Measurements from ENCODE around the gene PKP3.
"Not testable (repeated sequence)": the region's sequence is repeated elsewhere in the genome, so short reads cannot be mapped to it uniquely, and the experiment has no call there.

PKP3 gene

DNA sequence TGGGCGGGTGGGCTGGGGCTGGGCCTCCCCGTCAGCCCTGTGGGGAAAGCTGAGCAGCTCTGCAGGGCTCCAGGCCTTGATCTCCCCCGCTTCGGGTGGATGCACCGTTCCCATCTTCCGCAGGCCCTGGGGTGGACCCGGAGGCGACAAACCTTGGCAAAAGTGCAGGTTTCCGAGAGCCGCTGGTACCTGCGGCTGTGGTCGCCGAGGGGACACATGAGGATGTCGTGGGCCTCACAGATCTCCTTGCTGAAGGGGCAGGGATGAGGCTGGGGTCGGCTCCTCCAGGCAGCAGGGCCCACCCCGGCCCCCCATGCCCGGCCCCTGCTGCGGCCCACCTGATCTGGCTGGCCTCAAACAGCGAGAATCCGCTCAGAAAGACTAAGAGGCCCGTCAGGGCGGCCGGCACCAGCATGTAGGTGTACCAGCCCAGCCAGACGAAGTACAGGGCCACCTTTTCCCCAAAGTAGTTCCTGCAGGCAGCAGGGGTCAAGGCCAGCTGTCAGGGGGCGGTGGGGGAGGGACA, 36.0 kb downstream of the PKP3 start:
- no peak for DNase-seq (ENCODE audit: low read depth in 2 of 2)

DNA sequence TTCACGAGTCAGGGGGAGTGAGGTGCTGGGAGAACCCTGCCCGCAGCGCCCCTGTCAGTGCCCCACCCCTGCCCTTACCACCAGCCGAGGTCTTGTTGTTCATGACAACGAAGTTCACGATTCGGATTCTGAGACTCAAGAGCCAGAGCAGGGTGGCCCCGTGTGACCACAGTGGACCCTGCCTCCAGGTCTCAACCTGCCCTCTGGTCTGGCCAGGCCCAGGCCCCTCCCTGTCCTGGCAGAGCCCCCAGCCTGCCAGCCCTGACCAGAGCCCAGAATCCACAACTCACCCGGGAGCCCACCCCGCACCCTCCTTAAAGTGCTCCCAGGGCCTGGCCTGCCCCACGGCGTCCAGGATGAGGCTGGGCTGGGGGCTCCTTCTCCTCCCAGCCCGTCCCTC, 37.9 kb downstream of the PKP3 start:
- no peak for DNase-seq (ENCODE audit: low read depth in 2 of 2)

DNA sequence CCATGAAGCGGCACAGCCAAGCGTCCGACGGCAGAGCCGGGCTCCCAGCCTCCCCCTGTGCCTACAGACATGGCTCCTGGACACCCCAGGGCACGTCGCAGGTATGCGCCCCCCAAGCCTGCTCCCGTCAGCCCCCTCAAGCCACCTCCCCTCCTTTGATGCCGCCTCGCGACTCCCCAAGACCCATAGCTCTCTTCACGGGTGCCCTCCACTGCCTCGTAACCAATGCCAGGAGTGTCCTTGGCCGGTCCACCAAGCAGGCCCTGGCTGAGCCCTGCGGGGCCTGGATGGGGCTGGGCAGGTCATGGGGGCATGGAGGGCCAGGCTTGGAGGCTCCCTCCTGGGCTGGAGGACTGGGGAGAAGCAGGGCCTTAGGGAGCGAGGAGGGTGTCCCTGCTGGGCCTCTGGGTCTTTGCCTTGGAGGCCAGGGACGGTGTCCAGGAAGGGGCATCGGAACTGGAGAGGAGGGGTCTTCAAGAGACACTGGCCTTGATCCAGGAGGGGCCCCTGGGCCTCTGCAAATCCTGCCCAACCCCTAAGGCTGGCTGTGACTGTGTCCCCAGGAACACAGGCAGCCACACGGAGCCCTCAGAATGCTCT, 38.6 kb downstream of the PKP3 start:
- no peak for DNase-seq (ENCODE audit: low read depth in 2 of 2)

DNA sequence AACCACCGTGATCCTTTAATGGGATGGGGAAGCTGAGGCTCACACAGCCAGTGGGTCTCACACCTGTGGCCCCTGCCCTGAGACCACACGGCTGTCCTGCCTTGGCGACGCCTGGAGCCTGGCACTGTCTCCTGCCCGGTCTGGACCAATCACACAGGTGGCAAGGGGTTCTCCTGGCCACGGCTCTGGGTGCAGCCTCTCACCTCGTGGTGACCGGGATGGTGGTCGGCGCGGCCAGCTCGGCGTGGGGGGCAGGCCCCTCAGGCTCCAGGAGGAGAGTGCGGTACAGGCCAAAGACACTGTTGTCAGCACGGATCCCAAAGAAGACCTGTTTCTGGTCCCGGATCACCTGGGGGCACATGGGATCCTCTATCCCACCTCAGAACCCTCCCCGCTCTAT, 39.1 kb downstream of the PKP3 start:
- DNase-seq (ENCODE audit: low read depth in 2 of 2): no peak

DNA sequence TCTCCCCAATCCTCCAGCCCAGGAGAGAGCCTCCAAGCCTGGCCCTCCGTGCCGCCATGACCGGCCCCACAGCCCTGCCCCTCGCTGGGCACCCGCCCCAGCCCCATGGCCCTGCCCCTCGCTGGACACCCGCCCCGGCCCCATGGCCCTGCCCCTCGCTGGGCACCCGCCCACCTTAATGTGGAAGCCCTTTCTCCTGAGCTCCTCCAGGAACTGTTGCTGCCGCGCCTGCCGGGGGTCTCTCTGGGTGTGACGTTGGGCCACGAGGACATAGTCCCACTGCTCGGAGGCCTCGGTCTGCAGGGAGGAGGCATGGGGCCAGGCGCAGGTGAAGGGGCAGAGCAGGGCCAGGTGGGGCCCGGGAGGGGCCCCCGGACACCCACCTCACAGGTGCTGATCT, 39.6 kb downstream of the PKP3 start:
- no peak for DNase-seq (ENCODE audit: low read depth in 2 of 2)

DNA sequence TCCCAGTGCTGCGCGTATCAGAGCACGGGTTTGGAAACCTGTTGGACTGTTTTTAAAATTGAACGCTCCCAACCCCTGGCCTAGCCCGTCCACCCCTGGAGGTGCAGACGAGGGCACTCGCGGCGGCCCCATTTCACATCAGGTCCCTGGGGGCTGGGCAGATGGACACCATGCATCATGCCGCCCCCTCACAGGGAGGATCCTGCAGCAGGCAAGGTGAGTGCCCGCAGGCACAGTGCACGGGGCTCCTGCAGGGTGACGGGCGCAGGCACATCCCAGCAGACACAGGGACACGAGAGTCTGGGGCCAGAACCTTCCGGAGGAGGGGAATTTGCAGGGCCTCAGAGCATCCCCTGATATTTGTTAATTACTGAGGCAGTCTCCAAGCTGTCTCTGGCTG, 40.5 kb downstream of the PKP3 start:
- DNase-seq (ENCODE audit: low read depth in 2 of 2): no peak

DNA sequence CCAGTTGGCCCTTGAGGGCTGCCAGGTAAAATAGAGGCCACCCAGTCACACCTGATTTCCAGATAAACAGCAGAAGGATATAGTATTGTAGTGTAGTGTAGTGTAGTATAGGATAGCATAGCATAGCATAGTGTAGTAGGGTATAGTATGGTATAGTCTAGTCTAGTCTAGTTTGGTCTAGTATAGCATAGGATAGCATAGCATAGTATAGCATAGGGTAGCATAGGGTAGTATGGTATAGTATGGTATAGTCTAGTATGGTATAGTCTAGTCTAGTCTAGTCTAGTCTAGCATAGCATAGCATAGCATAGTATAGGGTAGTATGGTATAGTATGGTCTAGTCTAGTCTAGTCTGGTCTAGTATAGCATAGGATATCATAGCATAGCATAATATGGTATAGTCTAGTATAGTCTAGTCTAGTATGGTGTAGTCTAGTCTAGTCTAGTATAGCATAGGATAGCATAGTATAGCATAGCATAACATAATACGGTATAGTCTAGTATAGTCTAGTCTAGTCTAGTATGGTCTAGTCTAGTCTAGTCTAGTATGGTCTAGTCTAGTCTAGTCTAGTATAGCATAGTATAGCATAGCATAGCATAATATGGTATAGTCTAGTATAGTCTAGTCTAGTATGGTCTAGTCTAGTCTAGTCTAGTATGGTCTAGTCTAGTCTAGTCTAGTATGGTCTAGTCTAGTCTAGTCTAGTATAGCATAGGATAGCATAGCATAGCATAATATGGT, 41.2 kb downstream of the PKP3 start:
- not testable (repeated sequence) for DNase-seq (ENCODE audit: low read depth in 2 of 2)

DNA sequence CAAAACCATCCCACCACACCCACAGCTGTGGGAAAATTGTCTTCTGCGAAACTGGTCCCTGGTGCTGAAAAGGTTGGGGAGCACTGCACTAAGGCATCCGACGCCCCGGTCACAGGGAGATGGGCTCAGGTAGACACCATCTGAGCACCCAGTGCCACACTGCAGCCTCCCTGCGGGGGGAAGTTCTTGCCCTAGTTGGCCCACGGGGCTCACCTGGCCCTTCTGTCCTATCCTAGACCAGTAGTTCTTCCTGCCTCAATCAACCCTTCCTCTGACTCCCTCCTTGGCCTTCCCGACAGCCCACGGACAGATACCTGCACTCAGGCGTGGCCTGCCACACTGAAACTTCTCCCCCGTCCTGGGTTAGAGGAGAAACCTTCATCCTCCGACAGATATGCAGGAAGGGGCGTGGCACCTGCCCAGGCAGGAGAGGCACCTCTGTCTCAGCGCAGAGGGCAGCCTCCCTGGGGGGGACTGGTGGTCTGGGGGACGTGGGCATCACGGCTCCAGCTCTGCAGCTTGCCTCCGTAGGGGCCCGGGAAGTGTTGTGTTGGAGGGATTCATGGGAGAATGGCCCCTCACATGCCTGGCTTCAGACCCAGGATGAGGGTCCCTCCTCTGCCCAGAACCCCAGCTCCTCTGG, 43.3 kb downstream of the PKP3 start:
- DNase-seq (ENCODE audit: low read depth in 2 of 2): no peak

DNA sequence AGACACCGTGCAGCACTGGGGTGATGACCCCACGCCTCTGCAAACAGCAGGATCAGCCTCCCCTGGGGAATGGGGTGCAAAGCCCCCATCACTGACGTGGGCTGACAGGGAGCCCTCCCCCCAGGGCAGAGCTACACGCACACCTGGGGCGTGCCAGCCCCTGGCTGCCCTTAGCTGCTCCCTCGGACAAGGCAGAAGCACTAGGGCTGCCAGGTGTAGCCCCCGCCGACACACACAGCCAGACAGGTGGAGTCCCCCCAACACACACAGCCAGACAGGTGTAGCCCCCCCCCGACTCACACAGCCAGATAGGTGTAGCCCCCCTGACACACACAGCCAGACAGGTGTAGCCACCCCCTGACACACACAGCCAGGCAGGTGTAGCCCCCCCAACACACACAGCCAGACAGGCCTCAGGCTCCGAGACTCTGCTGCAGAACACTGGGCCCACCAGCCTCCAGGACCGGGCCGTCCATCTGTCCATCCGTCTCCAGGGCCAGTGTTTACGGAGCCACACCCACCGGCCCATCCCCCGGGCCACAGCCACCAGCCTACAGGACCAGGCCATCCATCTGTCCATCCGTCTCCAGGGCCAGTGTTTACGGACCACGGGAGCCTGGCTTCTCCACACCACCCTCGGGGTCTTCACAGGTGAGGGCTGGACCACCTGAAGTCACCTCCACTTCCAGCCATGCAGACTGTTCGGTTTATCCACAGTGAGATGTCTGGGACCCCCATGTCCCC, 44.3 kb downstream of the PKP3 start:
- DNase-seq (ENCODE audit: low read depth in 2 of 2): no peak

DNA sequence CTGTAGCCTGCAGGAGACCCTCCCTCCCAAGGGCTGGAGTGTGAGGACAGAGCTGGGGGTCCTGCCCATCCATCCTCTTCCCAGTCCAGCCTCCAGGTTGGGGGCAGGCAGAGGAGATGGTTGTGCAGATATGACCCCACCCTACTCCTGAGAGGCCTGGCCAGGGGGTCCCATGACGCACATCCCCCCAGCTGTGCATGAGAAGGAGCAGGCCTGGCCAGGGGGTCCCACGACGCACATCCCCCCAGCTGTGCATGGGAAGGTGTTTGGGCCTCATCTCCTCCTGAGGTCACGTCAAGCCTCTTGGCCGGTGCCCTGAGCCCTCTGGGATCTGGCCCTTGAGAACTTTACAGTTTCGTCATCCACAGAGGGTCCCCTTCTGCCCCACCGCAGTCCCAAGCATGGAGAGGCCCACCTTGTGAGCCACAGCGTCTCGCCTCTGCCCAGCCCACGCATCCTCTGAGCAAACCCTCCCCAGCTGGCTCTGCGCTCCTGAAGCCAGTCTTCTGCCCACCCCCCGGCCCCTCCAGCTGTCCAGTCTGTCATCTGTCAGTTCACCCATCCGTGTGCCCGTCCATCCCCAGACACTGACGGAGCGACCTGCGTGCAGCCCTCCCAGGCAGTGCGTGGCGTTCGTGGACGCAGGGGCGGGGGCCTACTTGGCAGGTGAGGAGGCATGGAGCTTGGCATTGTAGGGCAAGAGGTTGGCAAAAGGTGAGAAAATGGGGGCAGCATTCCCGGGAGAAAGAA, 45.5 kb downstream of the PKP3 start:
- no peak for DNase-seq (ENCODE audit: low read depth in 2 of 2)

DNA sequence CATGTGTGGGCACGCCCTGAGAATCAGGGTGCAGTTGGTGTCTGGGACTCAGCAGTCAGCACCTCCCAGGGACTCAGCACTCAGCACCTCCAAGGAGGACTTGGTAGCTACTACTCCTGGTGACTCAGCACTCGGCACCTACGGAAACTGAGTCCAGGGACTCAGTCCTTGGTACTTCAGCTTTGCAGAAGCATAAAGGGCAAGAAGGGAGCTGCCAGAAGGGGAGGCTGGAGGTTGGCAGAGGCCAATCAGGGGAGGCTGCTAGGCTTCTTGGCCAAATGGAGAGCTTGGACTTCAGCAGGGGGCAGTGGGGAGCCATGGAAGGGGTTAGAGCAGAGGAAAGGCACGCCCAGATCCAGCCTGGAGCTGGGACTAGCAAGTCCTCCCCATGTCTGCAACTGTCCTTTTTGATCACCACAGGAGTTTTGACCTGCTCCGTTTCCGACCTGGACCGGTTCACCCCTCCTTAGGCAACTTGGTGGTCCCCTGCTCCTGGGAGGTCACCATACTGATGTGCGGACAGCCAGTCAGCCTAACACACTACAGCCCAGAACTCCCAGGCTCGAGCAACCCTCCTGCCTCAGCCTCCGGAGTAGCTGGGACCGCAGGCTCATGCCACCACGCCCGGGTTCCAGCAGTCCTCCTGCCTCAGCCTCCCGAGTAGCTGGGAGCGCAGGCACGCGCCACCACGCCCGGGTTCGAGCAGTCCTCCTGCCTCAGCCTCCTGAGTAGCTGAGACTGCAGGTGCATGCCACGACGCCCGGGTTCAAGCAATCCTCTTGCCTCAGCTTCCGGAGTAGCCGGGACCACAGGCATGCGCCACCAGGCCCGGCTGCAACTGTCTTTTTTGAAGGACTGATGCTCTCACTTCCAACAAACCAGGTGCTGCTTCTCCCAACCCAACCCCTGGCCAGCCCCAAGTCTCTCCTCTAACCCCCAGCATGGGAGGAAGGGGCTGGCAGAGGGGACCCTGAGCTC, 46.3 kb downstream of the PKP3 start:
- no peak for DNase-seq (ENCODE audit: low read depth in 2 of 2)

DNA sequence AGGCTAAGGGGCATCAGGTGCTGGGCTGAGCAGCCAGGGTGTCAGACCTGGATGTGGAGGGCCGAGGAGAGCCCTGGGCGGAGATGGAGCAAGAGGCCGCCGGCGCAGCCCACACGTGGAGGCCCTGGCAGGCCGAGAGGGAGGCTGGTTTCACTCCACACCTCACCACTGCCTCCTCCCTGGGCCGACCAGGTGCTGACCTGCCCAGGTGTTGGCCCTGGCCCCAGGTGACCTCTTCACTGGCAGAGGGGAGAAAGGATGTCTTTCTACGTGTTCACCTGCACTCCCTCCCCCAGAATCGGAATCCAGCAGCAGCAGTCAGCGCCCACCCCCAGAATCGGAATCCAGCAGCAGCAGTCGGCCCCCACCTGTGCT, 47.0 kb downstream of the PKP3 start:
- no peak for DNase-seq (ENCODE audit: low read depth in 2 of 2)

DNA sequence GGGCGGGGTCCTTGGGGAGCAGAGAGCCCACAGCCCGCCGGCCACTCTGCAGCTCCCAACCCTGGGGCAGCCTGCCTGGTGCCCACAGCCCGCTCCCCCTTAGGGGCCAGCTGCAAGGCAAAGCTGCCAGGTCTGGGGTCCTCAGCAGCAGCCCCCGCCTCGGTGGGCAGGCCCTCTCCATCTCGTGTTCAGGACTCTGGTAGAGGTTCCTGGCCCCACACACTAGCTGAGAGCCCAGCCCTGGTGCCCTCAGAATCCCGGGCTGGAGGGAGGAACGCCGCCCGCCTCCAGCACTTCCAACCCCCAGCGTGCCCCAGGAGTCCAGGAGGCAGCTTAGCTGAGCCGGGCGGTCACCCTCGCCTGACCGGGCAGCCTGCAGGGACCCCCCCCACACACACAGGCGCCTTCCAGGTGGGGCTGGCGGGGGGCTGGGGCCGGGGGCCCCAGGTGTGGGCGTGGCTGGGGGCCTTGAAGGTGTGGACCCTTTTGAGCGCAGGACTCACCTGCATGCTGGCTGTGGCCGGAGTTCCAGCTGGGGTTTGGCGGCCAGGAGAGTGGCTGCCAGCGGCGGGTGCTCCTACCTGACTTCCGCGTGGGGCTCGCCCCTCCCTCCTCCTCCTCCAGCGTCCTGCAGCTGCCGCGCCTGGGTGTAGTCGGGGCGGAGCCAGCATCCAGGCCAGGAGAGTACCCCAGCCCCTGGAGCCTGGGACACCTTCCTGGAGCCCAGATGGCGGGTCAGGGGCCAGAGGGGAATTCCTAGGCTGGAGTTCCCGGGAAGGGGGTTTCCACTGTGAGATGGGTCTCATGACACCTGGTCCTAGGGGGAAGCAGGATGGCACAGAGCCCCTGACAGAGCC, 47.6 kb downstream of the PKP3 start, which contains the start of gene ANO9:
Gene ANO9, minus strand, starts transcription at position 594 of the 857 bp plus-strand sequence. Its CDS starts 85 bp downstream, at position 509.
- peak; percentile 41 to 59 for DNase-seq (ENCODE audit: low read depth in 2 of 2)

DNA sequence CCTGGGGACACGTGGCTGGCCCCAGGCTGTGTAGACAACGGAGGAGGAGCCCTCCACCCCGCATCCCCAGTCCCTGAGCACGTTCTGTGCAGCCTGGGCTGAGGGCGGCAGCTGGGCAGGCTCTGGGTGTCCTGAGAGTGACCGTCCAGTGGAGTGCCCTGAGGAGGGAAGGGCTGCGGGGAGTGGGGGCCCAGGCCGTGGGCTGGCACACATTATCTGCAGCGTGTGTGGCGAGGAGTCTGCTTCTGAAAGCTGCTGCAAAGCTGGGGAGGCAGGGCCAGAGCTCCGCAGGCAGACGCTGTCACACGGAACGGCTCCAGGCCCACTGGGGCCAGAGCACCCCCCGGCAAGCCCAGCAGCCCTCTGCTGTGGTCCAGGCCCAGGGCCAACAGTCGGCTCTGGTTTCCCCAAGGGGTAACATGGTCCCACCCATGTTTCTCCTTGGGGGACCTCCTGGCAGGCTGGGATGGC, 48.6 kb downstream of the PKP3 start:
- DNase-seq (ENCODE audit: low read depth in 2 of 2): no peak

DNA sequence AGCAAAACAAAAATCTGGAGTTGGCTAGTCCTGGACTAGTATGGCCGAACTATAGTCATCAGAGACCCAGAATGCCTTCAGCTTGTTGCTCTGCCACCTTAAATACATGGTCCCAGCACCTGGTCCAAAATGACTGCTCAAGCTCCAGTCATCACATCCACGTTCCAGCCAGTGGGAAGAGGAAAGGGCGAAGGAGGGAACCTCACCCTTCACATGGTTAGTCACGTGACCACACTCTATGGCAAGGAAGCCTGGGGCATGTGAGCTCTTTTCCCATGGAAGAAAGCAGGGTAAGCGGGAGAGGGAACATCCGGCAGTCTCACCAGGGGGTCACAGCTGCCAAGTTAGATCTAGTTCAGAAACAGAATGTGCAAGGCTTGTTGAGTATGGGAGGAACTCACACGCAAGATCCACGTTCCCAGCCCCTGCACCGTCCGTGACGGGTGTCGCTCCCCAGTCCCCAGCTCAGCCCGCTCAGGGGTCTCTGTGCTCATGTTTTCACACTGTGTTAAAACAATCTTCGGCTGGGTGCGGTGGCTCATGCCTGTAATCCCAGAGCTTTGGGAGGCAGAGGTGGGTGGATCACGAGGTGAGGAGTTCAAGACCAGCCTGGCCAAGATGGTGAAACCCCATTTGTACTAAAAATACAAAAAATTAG, 49.7 kb downstream of the PKP3 start:
- no peak for DNase-seq (ENCODE audit: low read depth in 2 of 2)

DNA sequence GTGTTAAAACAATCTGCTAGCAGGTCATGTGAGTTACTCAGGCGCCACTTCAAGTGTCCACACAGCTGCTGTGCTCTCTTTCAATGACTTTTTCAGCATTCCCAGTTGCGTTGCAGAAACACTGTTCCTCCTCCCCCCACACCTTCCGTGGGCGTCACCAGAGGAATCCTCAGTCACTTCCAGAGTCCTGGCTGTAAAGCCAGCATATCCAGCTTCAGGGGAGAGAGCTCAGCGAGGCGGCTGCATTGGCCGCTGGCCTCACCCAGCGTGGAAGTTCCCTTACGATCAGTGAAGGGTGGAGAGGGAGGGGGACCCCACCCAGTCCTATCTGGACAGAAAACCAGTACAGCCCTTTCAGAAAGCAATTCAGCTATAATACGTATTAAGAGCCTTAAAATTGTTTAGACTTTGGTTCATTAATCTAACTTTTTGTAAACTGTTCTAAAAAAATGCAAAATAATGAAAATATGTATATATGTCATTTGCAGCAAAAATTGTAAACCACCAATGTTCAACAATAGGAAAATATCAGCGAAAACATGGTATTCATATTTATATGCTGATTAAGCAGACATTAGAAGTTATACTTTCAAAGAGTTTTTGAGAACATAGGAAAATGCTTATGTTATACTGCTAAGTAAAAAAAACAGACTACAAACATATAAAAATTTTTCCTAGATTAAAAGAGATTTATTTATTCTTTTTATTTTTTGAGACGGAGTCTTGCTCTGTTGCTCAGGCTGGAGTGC, 50.6 kb downstream of the PKP3 start:
- DNase-seq (ENCODE audit: low read depth in 2 of 2): no peak

DNA sequence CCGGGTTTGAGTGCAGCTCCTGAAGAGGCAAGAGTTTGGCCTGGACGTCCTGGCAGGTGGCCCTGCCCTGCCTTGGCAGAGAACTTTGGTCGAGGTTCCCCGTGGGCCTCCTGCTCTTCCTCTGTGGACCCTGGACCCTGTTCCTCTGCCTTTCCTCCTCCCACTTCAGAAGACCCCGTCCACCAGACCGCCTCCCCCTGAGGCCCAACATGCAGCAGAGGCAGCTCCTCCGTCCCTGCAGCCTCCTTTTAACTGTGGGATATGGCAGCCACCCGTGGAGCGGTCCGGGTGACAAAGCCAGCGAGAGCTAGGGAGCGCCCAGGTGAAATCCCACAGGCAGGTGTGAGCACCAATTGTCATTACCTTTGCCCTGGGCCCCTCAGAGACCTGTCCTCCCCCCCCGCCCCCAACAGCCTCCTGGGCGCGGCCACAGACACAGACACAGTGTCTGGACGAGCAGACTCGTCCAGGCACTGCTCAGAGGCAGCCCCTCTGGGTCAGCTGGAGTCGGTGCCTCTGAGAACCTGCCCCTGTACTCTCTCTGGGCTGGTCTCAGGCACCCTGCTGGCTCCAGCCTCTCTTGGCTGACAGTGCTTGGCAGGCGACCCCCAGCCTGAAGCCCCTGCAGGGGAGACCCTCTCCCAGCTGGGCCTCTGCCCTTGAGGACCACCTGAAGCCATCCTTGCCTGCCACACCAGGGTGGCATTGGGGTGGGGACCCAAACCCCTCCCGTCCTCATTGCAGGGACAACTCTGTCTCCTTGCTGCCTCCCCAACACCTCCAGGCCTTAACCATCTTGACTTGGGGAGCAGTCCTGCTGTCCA, 52.0 kb downstream of the PKP3 start:
- DNase-seq (ENCODE audit: low read depth in 2 of 2): no peak

Measured in stimulated activated CD8-positive, alpha-beta memory T cell treated with anti-CD3 and anti-CD28 coated beads, Interleukin-2, amount 100 ng/mL, for 48 hours (primary cell).